HepG2 (cell line): ENCODE data around the gene SRGAP3. TPM values are rescaled to one million over a fixed set of nuclear protein-coding genes. Genes with fewer than 3 reads are reported as not detected.

Source experiments
- ATAC-seq: fragments of 200-7000 bp; cut with Tn5 transposase; 3 replicates; pipeline ENCODE4 v1.9.1; 2020; ENCODE audit warnings: mild to moderate bottlenecking, moderate library complexity
- BruUV-seq: library from RNA; stranded (reverse); fragments of 400-500 nt; replicated peaks from 2 replicates; lab custom pipeline; 2021; lab: Mats Ljungman, UMichigan
- CTCF ChIA-PET: fragments of 300-600 bp; formaldehyde crosslinking; extraction: SDS; loops from one replicate; lab custom pipeline; 2021; ENCODE audit warnings: low total read pairs, inconsistent platforms, low intra/inter-chr PET ratio; lab: Yijun Ruan, JAX
- POLR2A ChIA-PET: fragments of 350-600 bp; sonication (Branson Sonifier 250); formaldehyde crosslinking; loops from one replicate; lab custom pipeline; 2020; ENCODE audit warnings: antibody characterized with exemption, inconsistent platforms; lab: Yijun Ruan, JAX
- DNase-seq: peaks from one replicate; pipeline ENCODE4 v3.0.0-alpha.2; 2015; ENCODE audit warnings: low spot score
- FAIRE-seq: peaks from 3 replicates; lab custom pipeline; 2011; peaks lifted over from hg19 to GRCh38; lab: Jason Lieb, UNC
- H2AFZ ChIP-seq: one replicate; pipeline ENCODE4 v1.6.1; 2011; ENCODE audit warnings: low read length, inconsistent platforms
- H3K27ac ChIP-seq: fragments of 300-600 bp; 3 replicates; pipeline ENCODE4 v1.8.0; 2011; ENCODE audit warnings: mixed run types, mild to moderate bottlenecking, mixed read lengths, low read length, inconsistent platforms; ENCODE audit not compliant: insufficient read depth; ENCODE audit errors: extremely low read length
- H3K27me3 ChIP-seq, 2 experiments: fragments of 200-600 bp in 1 of 2; 2 replicates in 1 of 2; 3 replicates in 1 of 2; pipeline versions ENCODE4 v1.6.0 to v1.8.0; 2011; ENCODE audit warnings: low read length in 2 of 2, mild to moderate bottlenecking in 2 of 2, moderate library complexity in 2 of 2, inconsistent platforms in 1 of 2; ENCODE audit not compliant: insufficient read depth in 2 of 2, control insufficient read depth in 1 of 2
- H3K36me3 ChIP-seq, 2 experiments: fragments of 200-600 bp in 1 of 2; replicated peaks in 1 of 2; 2 replicates in 1 of 2; 3 replicates in 1 of 2; pipeline versions ENCODE4 v1.5.1 to v1.8.0; 2011; ENCODE audit warnings: low read length in 2 of 2, inconsistent platforms in 1 of 2; ENCODE audit not compliant: insufficient read depth in 2 of 2, control insufficient read depth in 1 of 2
- H3K4me1 ChIP-seq: 2 replicates; pipeline ENCODE4 v1.5.1; 2012; ENCODE audit warnings: low read length, inconsistent platforms; ENCODE audit not compliant: insufficient read depth
- H3K4me2 ChIP-seq: 2 replicates; pipeline ENCODE4 v1.6.0; 2011; ENCODE audit warnings: low read depth, low read length, inconsistent platforms
- H3K4me3 ChIP-seq, 3 experiments: fragments of 200-600 bp in 1 of 3; sonication (generic), shearing (Covaris generic) in 1 of 3; replicated peaks in 1 of 3; 2 replicates each; pipeline ENCODE4 v1.5.1; 2011 to 2016; ENCODE audit warnings: low read length in 3 of 3, inconsistent platforms in 2 of 3, low read depth in 2 of 3, mild to moderate bottlenecking in 2 of 3, control low read depth in 1 of 3, mixed read lengths in 1 of 3; ENCODE audit not compliant: insufficient read depth in 1 of 3
- H3K79me2 ChIP-seq: one replicate; pipeline ENCODE4 v1.6.1; 2011; ENCODE audit warnings: low read length, inconsistent platforms; ENCODE audit not compliant: insufficient read depth
- H3K9ac ChIP-seq: 2 replicates; pipeline ENCODE4 v1.6.0; 2011; ENCODE audit warnings: mild to moderate bottlenecking, low read depth, low read length, inconsistent platforms; ENCODE audit not compliant: insufficient read depth
- H3K9me3 ChIP-seq: 2 replicates; pipeline ENCODE4 v1.5.1; 2012; ENCODE audit warnings: mild to moderate bottlenecking, low read length
- H4K20me1 ChIP-seq: 2 replicates; pipeline ENCODE4 v1.6.0; 2011; ENCODE audit warnings: inconsistent platforms, mild to moderate bottlenecking, low read length, moderate library complexity; ENCODE audit not compliant: insufficient read depth
- BRD4 ChIP-seq: sonication (generic); formaldehyde crosslinking; IDR thresholded peaks from 2 replicates; pipeline ENCODE4 v1.4.0; 2020; ENCODE audit warnings: missing genetic modification reagents
- ELF1 ChIP-seq: sonication (generic); formaldehyde crosslinking; IDR thresholded peaks from 2 replicates; pipeline ENCODE4 v1.4.0; 2020; ENCODE audit warnings: missing genetic modification reagents
- IRF2 ChIP-seq: IDR thresholded peaks from 2 replicates; pipeline ENCODE4 v1.6.1; 2018; ENCODE audit warnings: missing genetic modification reagents, missing compliant biosample characterization
- MIER2 ChIP-seq: IDR thresholded peaks from 2 replicates; pipeline ENCODE4 v1.6.1; 2016; ENCODE audit warnings: missing biosample characterization, missing genetic modification reagents
- PRPF4 ChIP-seq: fragments of 200-400 bp; formaldehyde crosslinking; IDR thresholded peaks from 2 replicates; pipeline ENCODE4 v1.6.1; 2016; ENCODE audit warnings: low read length, low read depth; ENCODE audit not compliant: poor library complexity, severe bottlenecking
- ZKSCAN1 ChIP-seq: fragments of 150-350 bp; IDR thresholded peaks from 2 replicates; pipeline ENCODE4 v1.6.1; 2014; ENCODE audit warnings: low read length
- ZNF460 ChIP-seq: sonication (generic); formaldehyde crosslinking; IDR thresholded peaks from 2 replicates; pipeline ENCODE4 v1.5.1; 2020; ENCODE audit warnings: missing genetic modification reagents, mild to moderate bottlenecking, borderline replicate concordance
- WGBS: methylation state at CpG from one replicate; pipeline ENCODE4 v1.1.6; 2017; ENCODE audit warnings: low lambda C conversion rate; 5-methylcytosine and 5-hydroxymethylcytosine counted together
- in situ Hi-C: cut with HindIII; loops from 2 replicates; pipeline ENCODE4 v1.10.0; 2017; ENCODE audit warnings: low pct_unique_long_range_greater_than_20kb; ENCODE audit not compliant: extremely low pct_ligation_motif_present
- intact Hi-C: fragments of 100-400 bp; cut with micrococcal nuclease; formaldehyde crosslinking; loops from one replicate; pipeline ENCODE4 v1.10.0; 2022; ENCODE audit not compliant: unreplicated experiment
- polyA plus RNA-seq, 8 experiments: library from polyadenylated mRNA; depleted of rRNA in 3 of 8; stranded (reverse) in 7 of 8; unstranded in 1 of 8; fragments of >200 nt; fragmentation: Illumina TruSeq in 4 of 8; extraction: Trizol in 4 of 8; gene quantifications; 2 replicates each; pipeline versions ENCODE4 v1.2.1 to v1.2.3, GENCODE V29; 2011 to 2016; ENCODE audit warnings: low read depth in 4 of 8, missing spikeins in 1 of 8, mixed read lengths in 1 of 8; ENCODE audit not compliant: insufficient read depth in 1 of 8
- total RNA-seq, 5 experiments: library from RNA; depleted of rRNA; stranded (reverse); fragments of >200 nt; fragmentation: Illumina TruSeq; extraction: Trizol; gene quantifications; 2 replicates each; pipeline ENCODE4 v1.2.3, GENCODE V29; 2016; ENCODE audit warnings: low read depth in 1 of 5
- TF ChIP-seq, protein P1 (sequence below): sonication (generic); formaldehyde crosslinking; IDR thresholded peaks from 2 replicates; pipeline ENCODE4 v1.4.0; 2020; ENCODE audit warnings: missing genetic modification reagents
- TF ChIP-seq, protein P2 (sequence below): sonication (generic); formaldehyde crosslinking; IDR thresholded peaks from 2 replicates; pipeline ENCODE4 v1.5.0; 2020; ENCODE audit warnings: mild to moderate bottlenecking, missing genetic modification reagents

The SRGAP3 gene
- total and polyA plus RNA-seq, 2 of the 13 experiments (the other 11 are each of a cell fraction or from before 2014, with no cell fraction given) = 1.2 to 1.4 TPM

DNA sequence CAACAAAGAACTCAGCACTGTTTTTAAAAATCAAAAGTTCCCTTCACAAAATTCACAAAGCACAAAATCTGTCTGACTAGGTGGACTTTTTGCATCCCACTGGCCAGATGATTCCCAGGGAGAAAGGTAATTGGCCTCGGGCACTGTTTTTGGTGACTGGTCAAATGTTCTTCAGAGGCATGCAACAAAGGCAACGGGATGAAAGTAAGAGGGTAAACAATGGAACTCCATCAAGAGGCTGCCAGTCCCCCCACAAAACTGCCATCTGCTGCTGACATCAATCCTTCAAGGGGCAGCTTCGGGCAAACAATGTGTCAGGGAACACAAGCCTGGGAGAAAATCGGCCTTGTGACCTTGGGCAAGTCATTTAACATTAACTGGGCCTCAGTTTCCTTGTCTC is 3.3 kb downstream of the SRGAP3 start:
- Histone ChIP-seq H2AFZ (no peak overlapping the region), H3K9me3 (no peaks in the 10 kb centered on the region), H3K27me3 (peaks cover 5 to 31% of the 10 kb centered on the region in 2 experiments; a peak in 4 of 5 replicates), H3K4me3 (no peak overlapping the region), H3K36me3 (no peaks in the 10 kb centered on the region), H3K27ac (no peak overlapping the region), H3K79me2 (no peaks in the 10 kb centered on the region), H3K4me2 (no peak overlapping the region), H3K4me1 (peaks cover 30% of the 10 kb centered on the region), H3K9ac (no peak overlapping the region), H4K20me1 (no peaks in the 10 kb centered on the region)
- ATAC-seq (no peak), FAIRE-seq (no peak), DNase-seq (no peak)
- in situ Hi-C loops (no loop called here), intact Hi-C loops (no loop called here)
- ChIA-PET POLR2A (no interaction called here), CTCF (no interaction called here)
- no TSS peak for BruUV-seq
- TF ChIP-seq BRD4 (CRISPR knock-in tag) = no peak
- TF ChIP-seq MIER2 = no peak
- TF ChIP-seq, protein P1, sequence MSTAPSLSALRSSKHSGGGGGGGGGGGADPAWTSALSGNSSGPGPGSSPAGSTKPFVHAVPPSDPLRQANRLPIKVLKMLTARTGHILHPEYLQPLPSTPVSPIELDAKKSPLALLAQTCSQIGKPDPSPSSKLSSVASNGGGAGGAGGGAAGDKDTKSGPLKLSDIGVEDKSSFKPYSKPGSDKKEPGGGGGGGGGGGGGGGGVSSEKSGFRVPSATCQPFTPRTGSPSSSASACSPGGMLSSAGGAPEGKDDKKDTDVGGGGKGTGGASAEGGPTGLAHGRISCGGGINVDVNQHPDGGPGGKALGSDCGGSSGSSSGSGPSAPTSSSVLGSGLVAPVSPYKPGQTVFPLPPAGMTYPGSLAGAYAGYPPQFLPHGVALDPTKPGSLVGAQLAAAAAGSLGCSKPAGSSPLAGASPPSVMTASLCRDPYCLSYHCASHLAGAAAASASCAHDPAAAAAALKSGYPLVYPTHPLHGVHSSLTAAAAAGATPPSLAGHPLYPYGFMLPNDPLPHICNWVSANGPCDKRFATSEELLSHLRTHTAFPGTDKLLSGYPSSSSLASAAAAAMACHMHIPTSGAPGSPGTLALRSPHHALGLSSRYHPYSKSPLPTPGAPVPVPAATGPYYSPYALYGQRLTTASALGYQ = no peak
- TF ChIP-seq PRPF4 = no peak
- TF ChIP-seq ZKSCAN1 = no peak
- TF ChIP-seq, protein P2, sequence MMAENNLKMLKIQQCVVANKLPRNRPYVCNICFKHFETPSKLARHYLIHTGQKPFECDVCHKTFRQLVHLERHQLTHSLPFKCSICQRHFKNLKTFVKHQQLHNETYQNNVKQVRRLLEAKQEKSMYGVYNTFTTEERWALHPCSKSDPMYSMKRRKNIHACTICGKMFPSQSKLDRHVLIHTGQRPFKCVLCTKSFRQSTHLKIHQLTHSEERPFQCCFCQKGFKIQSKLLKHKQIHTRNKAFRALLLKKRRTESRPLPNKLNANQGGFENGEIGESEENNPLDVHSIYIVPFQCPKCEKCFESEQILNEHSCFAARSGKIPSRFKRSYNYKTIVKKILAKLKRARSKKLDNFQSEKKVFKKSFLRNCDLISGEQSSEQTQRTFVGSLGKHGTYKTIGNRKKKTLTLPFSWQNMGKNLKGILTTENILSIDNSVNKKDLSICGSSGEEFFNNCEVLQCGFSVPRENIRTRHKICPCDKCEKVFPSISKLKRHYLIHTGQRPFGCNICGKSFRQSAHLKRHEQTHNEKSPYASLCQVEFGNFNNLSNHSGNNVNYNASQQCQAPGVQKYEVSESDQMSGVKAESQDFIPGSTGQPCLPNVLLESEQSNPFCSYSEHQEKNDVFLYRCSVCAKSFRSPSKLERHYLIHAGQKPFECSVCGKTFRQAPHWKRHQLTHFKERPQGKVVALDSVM (CRISPR knock-in tag) = no peak
- no peak for TF ChIP-seq ELF1 (CRISPR knock-in tag)
- no peak for TF ChIP-seq ZNF460 (CRISPR knock-in tag)
- TF ChIP-seq IRF2 (CRISPR knock-in tag) = no peak
- WGBS = 31% methylated on average over 4 of the region's 4 CpGs
